HCT116 (cell line): Measurements from ENCODE around the gene OTOGL. TPM values are rescaled to one million over a fixed set of nuclear protein-coding genes. Genes with fewer than 3 reads are reported as not detected.

Source experiments
- ATAC-seq: fragments of 200-7000 bp; cut with Tn5 transposase; 2 replicates; pipeline ENCODE4 v1.9.1; 2020; ENCODE audit warnings: mild to moderate bottlenecking, moderate library complexity
- BruUV-seq: library from RNA; stranded (reverse); fragments of 400-500 nt; replicated peaks from 2 replicates; lab custom pipeline; 2021; lab: Mats Ljungman, UMichigan
- CTCF ChIA-PET: fragments of 300-600 bp; sonication (Branson Sonifier 250); formaldehyde crosslinking; loops from one replicate; lab custom pipeline; 2021; ENCODE audit warnings: antibody characterized with exemption; lab: Charles Lee
- POLR2A ChIA-PET: fragments of 300-600, 350-600 bp; sonication (Branson Sonifier 250); formaldehyde crosslinking; loops from one replicate; lab custom pipeline; 2021; ENCODE audit warnings: antibody characterized with exemption; lab: Charles Lee
- RAD21 ChIA-PET, 2 experiments: fragments of 300-600 bp; sonication (Branson Sonifier 250); formaldehyde crosslinking; loops; one replicate each; lab custom pipeline; 2023; ENCODE audit warnings: low total read pairs in 2 of 2; ENCODE audit not compliant: uncharacterized antibody in 2 of 2, unreplicated experiment in 2 of 2, low non-redundant PET in 1 of 2; lab: Charles Lee
- DNase-seq: peaks from one replicate; pipeline ENCODE4 v3.0.0-alpha.2; 2010; ENCODE audit warnings: low read depth, low spot score
- H2AFZ ChIP-seq: fragments of 200-600 bp; shearing (Covaris generic), sonication (generic); 2 replicates; pipeline ENCODE4 v1.6.1; 2017; ENCODE audit warnings: low read depth, mixed run types, mixed read lengths, antibody characterized with exemption, low read length; ENCODE audit not compliant: poor library complexity, severe bottlenecking
- H3K27ac ChIP-seq: 2 replicates; pipeline ENCODE4 v1.5.1; 2012; ENCODE audit warnings: low read depth, low read length
- H3K27me3 ChIP-seq: fragments of 200-600 bp; sonication (generic); 2 replicates; pipeline ENCODE4 v1.6.1; 2016; ENCODE audit warnings: mixed run types, low read length, mixed read lengths; ENCODE audit not compliant: insufficient read depth
- H3K36me3 ChIP-seq, 2 experiments: fragments of 200-500 bp in 1 of 2; fragments of 200-600 bp in 1 of 2; sonication (Bioruptor generic) in 1 of 2; sonication (generic) in 1 of 2; 2 replicates each; pipeline versions ENCODE4 v1.5.1 to v1.6.1; 2014 to 2016; ENCODE audit warnings: low read length in 2 of 2, inconsistent platforms in 1 of 2, mixed read lengths in 1 of 2, mixed run types in 1 of 2; ENCODE audit not compliant: insufficient read depth in 2 of 2, control insufficient read depth in 1 of 2
- H3K4me1 ChIP-seq, 2 experiments: fragments of 200-600 bp in 1 of 2; sonication (generic) in 1 of 2; 2 replicates each; pipeline versions ENCODE4 v1.5.1 to v1.6.1; 2012 to 2017; ENCODE audit warnings: low read length in 2 of 2, inconsistent platforms in 1 of 2, mild to moderate bottlenecking in 1 of 2, mixed read lengths in 1 of 2, mixed run types in 1 of 2, moderate library complexity in 1 of 2; ENCODE audit not compliant: insufficient read depth in 2 of 2, control insufficient read depth in 1 of 2
- H3K4me2 ChIP-seq: fragments of 200-600 bp; sonication (generic); 2 replicates; pipeline ENCODE4 v1.6.1; 2017; ENCODE audit warnings: mixed run types, low read length, mixed read lengths
- H3K4me3 ChIP-seq, 2 experiments: fragments of 200-600 bp in 1 of 2; sonication (generic) in 1 of 2; replicated peaks in 1 of 2; 2 replicates each; pipeline ENCODE4 v1.5.1; 2011 to 2016; ENCODE audit warnings: low read length in 2 of 2, control low read depth in 1 of 2, low read depth in 1 of 2, mild to moderate bottlenecking in 1 of 2, mixed read lengths in 1 of 2, mixed run types in 1 of 2
- H3K79me2 ChIP-seq: fragments of 200-600 bp; sonication (generic); 2 replicates; pipeline ENCODE4 v1.6.1; 2017; ENCODE audit warnings: mild to moderate bottlenecking, mixed run types, low read length, moderate library complexity, mixed read lengths; ENCODE audit not compliant: insufficient read depth
- H3K9ac ChIP-seq: fragments of 200-600 bp; sonication (generic); 2 replicates; pipeline ENCODE4 v1.6.1; 2016; ENCODE audit warnings: low read length, mixed read lengths
- H3K9me2 ChIP-seq: fragments of 200-600 bp; sonication (generic), shearing (Covaris generic); 2 replicates; pipeline ENCODE4 v1.6.1; 2017; ENCODE audit warnings: mixed run types, mild to moderate bottlenecking, moderate library complexity; ENCODE audit not compliant: insufficient read depth
- H3K9me3 ChIP-seq, 2 experiments: fragments of 200-500 bp in 1 of 2; fragments of 200-600 bp in 1 of 2; sonication (Bioruptor generic) in 1 of 2; sonication (generic) in 1 of 2; 2 replicates each; pipeline ENCODE4 v1.6.1; 2014 to 2017; ENCODE audit warnings: low read length in 2 of 2, mixed read lengths in 2 of 2, inconsistent platforms in 1 of 2, low read depth in 1 of 2, mild to moderate bottlenecking in 1 of 2, mixed run types in 1 of 2, moderate library complexity in 1 of 2; ENCODE audit not compliant: control insufficient read depth in 1 of 2, insufficient read depth in 1 of 2
- H4K20me1 ChIP-seq: fragments of 200-600 bp; sonication (generic), shearing (Covaris generic); 2 replicates; pipeline ENCODE4 v1.6.1; 2017; ENCODE audit warnings: mixed run types, mild to moderate bottlenecking, moderate library complexity; ENCODE audit not compliant: insufficient read depth
- ATF3 ChIP-seq: IDR thresholded peaks from 2 replicates; pipeline ENCODE4 v1.6.1; 2012
- CBX3 ChIP-seq: IDR thresholded peaks from 2 replicates; pipeline ENCODE4 v1.6.1; 2012; ENCODE audit warnings: low read depth
- CTCF ChIP-seq, 3 experiments: fragments of 200-600 bp in 1 of 3; sonication (generic) in 1 of 3; IDR thresholded peaks in 2 of 3; conservative IDR thresholded peaks in 1 of 3; 2 replicates each; pipeline ENCODE4 v1.5.1; 2012 to 2017; ENCODE audit warnings: low read depth in 2 of 3, low read length in 2 of 3, antibody characterized with exemption in 1 of 3, borderline replicate concordance in 1 of 3, control low read depth in 1 of 3, mild to moderate bottlenecking in 1 of 3, mixed read lengths in 1 of 3, mixed run types in 1 of 3, moderate library complexity in 1 of 3; ENCODE audit not compliant: insufficient read depth in 1 of 3
- ELF1 ChIP-seq: IDR thresholded peaks from 2 replicates; pipeline ENCODE4 v1.6.1; 2012; ENCODE audit warnings: low read depth, borderline replicate concordance
- EZH2 ChIP-seq: fragments of 200-600 bp; sonication (generic); IDR thresholded peaks from 2 replicates; pipeline ENCODE4 v1.6.1; 2017; ENCODE audit warnings: antibody characterized with exemption, mixed run types
- FOSL1 ChIP-seq: IDR thresholded peaks from 2 replicates; pipeline ENCODE4 v1.6.1; 2012; ENCODE audit warnings: low read depth
- JUND ChIP-seq: IDR thresholded peaks from 2 replicates; pipeline ENCODE4 v1.6.1; 2012
- POLR2A ChIP-seq: IDR thresholded peaks from 2 replicates; pipeline ENCODE4 v1.7.0; 2011; ENCODE audit warnings: borderline replicate concordance; ENCODE audit not compliant: insufficient read depth, insufficient read length; ENCODE audit errors: extremely low read depth
- REST ChIP-seq: IDR thresholded peaks from 2 replicates; pipeline ENCODE4 v1.6.1; 2012; ENCODE audit warnings: low read depth
- SIN3A ChIP-seq: IDR thresholded peaks from 2 replicates; pipeline ENCODE4 v1.6.1; 2012; ENCODE audit warnings: low read depth
- YY1 ChIP-seq: IDR thresholded peaks from 2 replicates; pipeline ENCODE4 v1.6.1; 2011; ENCODE audit warnings: low read length, low read depth, moderate library complexity, mild to moderate bottlenecking; ENCODE audit not compliant: insufficient replicate concordance; ENCODE audit errors: extremely low read depth
- ZFX ChIP-seq: fragments of 450-650 bp; IDR thresholded peaks from 2 replicates; pipeline ENCODE4 v1.6.1; 2017
- intact Hi-C: fragments of 100-400 bp; cut with micrococcal nuclease; formaldehyde crosslinking; loops from 2 replicates; pipeline ENCODE4 v1.10.0; 2022
- total RNA-seq: library from RNA; stranded (reverse); gene quantifications from one replicate; pipeline ENCODE4 v1.2.1, GENCODE V29; 2021; ENCODE audit not compliant: unreplicated experiment

The OTOGL gene
- total RNA-seq, 1 experiment from 2014 or later = not detected

DNA sequence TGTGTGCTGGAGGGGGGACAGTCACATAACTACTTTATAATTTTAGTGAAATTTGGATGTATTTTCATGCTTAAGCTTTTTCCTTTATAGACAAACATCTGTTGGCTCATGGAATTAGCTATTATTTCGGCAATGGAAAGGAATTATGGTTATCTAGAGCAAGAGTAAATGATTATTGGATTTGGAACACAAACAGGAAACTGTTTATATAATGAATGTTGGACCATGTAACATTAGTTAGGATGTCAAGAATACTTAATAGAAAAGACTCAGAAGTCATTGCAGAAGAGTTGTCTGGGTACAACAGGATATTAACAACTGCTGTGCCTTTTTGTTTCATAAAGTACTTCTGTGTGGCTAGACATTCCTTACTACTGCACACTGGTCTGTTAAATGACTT is 108.7 kb downstream of the OTOGL start:
- H3K27me3 ChIP-seq = no peaks in the 10 kb centered on the region
- intact Hi-C loops = no loop called here

GRCh38 chr12:80211671-80212070 is 112.3 kb downstream of the OTOGL start:
- Histone ChIP-seq H3K27ac (no peak overlapping the region), H3K79me2 (no peaks in the 10 kb centered on the region), H4K20me1 (no peaks in the 10 kb centered on the region), H3K36me3 (no peaks in the 10 kb centered on the region), H3K4me1 (no peaks in the 10 kb centered on the region), H3K27me3 (no peaks in the 10 kb centered on the region), H3K9ac (no peak overlapping the region), H3K9me3 (no peaks in the 10 kb centered on the region), H3K4me3 (no peak overlapping the region), H3K9me2 (no peaks in the 10 kb centered on the region), H3K4me2 (no peak overlapping the region), H2AFZ (no peak overlapping the region)
- no peak for DNase-seq
- BruUV-seq = no TSS peak
- intact Hi-C loops = no loop called here
- TF ChIP-seq FOSL1 (no peak), CTCF (IDR thresholded peaks at IDR 0.05 in 2 of 3, conservative IDR thresholded peaks at IDR 0.05 in 1 of 3; ENCODE audit: borderline replicate concordance in 1 of 3, insufficient read depth in 1 of 3, low read depth in 2 of 3, low read length in 2 of 3) (no peak), SIN3A (no peak), YY1 (no peak), REST (no peak), CBX3 (no peak), ZFX (no peak), JUND (no peak), POLR2A (no peak), EZH2 (no peak), ELF1 (no peak)
- RAD21 ChIA-PET = no interaction called here
- POLR2A ChIA-PET = no interaction called here
- CTCF ChIA-PET = interaction anchor here (0.9 kb wide), 1 partner anchor 17 kb away, joined by 3 read pairs; no protein-coding TSS in a partner anchor
- ATAC-seq = no peak

More for the DNA sequence above, 108.7 kb downstream of the OTOGL start:
- no peak overlapping the region for H3K9ac ChIP-seq
- no peaks in the 10 kb centered on the region for H3K9me3 ChIP-seq
- ChIA-PET RAD21 (no interaction called here), POLR2A (no interaction called here), CTCF (no interaction called here)
- H3K4me2 ChIP-seq = no peak overlapping the region
- peak overlapping the region; percentile 20 for H2AFZ ChIP-seq
- no peaks in the 10 kb centered on the region for H3K4me1 ChIP-seq
- no peaks in the 10 kb centered on the region for H3K79me2 ChIP-seq
- DNase-seq (no peak), ATAC-seq (no peak)
- no peak overlapping the region for H3K4me3 ChIP-seq
- no TSS peak for BruUV-seq
- no peak for TF ChIP-seq ATF3
- no peaks in the 10 kb centered on the region for H4K20me1 ChIP-seq
- H3K36me3 ChIP-seq = no peaks in the 10 kb centered on the region
- H3K9me2 ChIP-seq = no peaks in the 10 kb centered on the region
- no peak overlapping the region for H3K27ac ChIP-seq
